ENCODE data around the gene FRRS1.

DNA sequence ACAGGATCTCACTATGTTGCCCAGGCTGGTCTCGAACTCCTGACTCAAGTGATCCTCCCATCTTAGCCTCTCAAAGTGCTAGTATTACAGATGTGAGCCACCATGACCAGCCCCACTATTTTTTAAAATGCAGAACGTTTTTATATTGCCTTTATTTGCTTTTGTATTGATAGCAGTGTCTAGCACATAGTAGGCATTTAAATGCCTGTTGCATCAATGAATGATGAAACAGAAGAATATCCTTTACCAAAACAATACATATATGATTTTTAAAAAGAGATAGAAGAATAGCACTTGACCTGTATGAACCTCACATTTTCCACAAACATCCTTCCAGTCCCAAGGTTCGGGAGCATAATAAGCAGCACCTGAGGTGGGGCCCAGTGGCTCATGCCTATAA, 16.5 kb upstream of the FRRS1 start:
- TF ChIP-seq POLR2A (IDR thresholded peaks at IDR 0.05; ENCODE audit: low read depth, low read length) (no peak), POLR2AphosphoS5 (IDR thresholded peaks at IDR 0.05; ENCODE audit: low read depth, low read length) (no peak)
